Aorta (tissue), 5 donors: Measurements from ENCODE around the gene WWOX. TPM values are rescaled to one million over a fixed set of nuclear protein-coding genes. Genes with fewer than 3 reads are reported as not detected.
A peak's percentile ranks its signal among the peaks of the same experiment; 100 is the strongest.

ENCODE experiments used
- ATAC-seq: fragments of 200-7000 bp; cut with Tn5 transposase; one replicate; pipeline ENCODE4 v1.9.1; 2022; ENCODE audit warnings: moderate library complexity; ENCODE audit not compliant: low FRiP score
- DNase-seq, 2 donors: peaks; one replicate each; pipeline ENCODE4 v3.0.0-alpha.2; 2020
- H3K27ac ChIP-seq, 2 donors: one replicate each; pipeline ENCODE4 v1.5.1; 2013; ENCODE audit warnings: low read length in 2 of 2, mild to moderate bottlenecking in 2 of 2, moderate library complexity in 2 of 2, control low read depth in 1 of 2, inconsistent platforms in 1 of 2, low read depth in 1 of 2
- H3K27me3 ChIP-seq, 2 donors: one replicate each; pipeline ENCODE4 v1.6.1; 2013; ENCODE audit warnings: control low read depth in 1 of 2, low read length in 1 of 2, mild to moderate bottlenecking in 1 of 2, moderate library complexity in 1 of 2; ENCODE audit not compliant: insufficient read depth in 2 of 2, control insufficient read depth in 1 of 2
- H3K36me3 ChIP-seq, 2 donors: one replicate each; pipeline ENCODE4 v1.6.1; 2013; ENCODE audit warnings: control low read depth in 1 of 2, low read length in 1 of 2, mild to moderate bottlenecking in 1 of 2; ENCODE audit not compliant: insufficient read depth in 2 of 2, control insufficient read depth in 1 of 2
- H3K4me1 ChIP-seq, 2 donors: one replicate each; pipeline ENCODE4 v1.6.1; 2013; ENCODE audit warnings: low read length in 2 of 2, control low read depth in 1 of 2, mild to moderate bottlenecking in 1 of 2, moderate library complexity in 1 of 2; ENCODE audit not compliant: insufficient read depth in 2 of 2, control insufficient read depth in 1 of 2
- H3K4me3 ChIP-seq, 2 donors: one replicate each; pipeline ENCODE4 v1.5.1; 2013; ENCODE audit warnings: low read length in 2 of 2, control low read depth in 1 of 2, mild to moderate bottlenecking in 1 of 2
- H3K9me3 ChIP-seq: one replicate; pipeline ENCODE4 v1.6.1; 2013; ENCODE audit warnings: mild to moderate bottlenecking, low read length; ENCODE audit not compliant: control insufficient read depth
- WGBS, 2 donors: extraction: QIAGEN DNeasy Blood & Tissue Kit; methylation state at CpG; one replicate each; pipeline ENCODE4 v1.1.7; 2013; 5-methylcytosine and 5-hydroxymethylcytosine counted together
- intact Hi-C, 2 donors: fragments of 100-400 bp; cut with DNase I; formaldehyde crosslinking; loops; one replicate each; pipeline versions ENCODE4 v1.14.2 to v1.15.0; 2022
- polyA plus RNA-seq, 2 donors: library from polyadenylated mRNA; stranded (reverse); fragments of 200-250 nt; gene quantifications; one replicate each; pipeline ENCODE4 v1.2.3, GENCODE V29; 2013
- total RNA-seq, 2 donors: library from RNA; stranded (reverse); fragmentation: NEBNext Ultra II Directional; extraction: Animal tissue kit (Norgen Biotek cat#: 25700); gene quantifications; one replicate each; pipeline ENCODE4 v1.2.1, GENCODE V29; 2021
- donor health status: healthy with polysubstance abuse.
- donor health status: Bipolar disorder and iron deficiency.
- donor health status: DM: no; HTN: no; CAD: no.
- donor health status: DM: no; HTN: no; CAD: no.
- donor health status: DM: yes; HTN: yes; CAD: no.

The WWOX gene
- total and polyA plus RNA-seq, 4 donors, result 11.2 to 30.9 (median 14.6) TPM

DNA sequence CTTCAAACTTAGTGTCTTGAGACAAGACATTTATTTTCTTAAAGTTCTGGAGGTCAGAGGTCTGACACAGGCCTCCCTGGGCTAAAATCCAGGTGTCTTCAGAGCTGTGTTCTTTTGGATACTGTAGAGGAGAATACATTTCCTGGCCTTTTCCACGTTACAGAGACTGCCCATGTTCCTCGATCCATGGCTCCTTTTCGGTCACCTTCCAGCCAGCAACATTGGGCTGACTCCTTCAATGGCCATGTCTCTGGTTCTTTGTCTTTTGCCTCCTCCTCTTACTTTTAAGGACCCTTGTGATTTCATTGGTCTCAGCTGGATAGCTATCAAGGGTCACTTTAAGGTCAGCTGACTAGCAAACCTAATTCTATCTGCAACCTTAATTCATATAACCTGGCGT, 212.4 kb downstream of the WWOX start:
- 85 to 97% methylated on average over 4 of the region's 4 CpGs for WGBS, 2 donors
- ATAC-seq, result no peak
- no peaks in the 10 kb centered on the region for H3K4me1 ChIP-seq
- H3K9me3 ChIP-seq, result no peaks in the 10 kb centered on the region
- H3K27ac ChIP-seq, result no peak overlapping the region
- no peaks in the 10 kb centered on the region for H3K36me3 ChIP-seq
- no peaks in the 10 kb centered on the region for H3K27me3 ChIP-seq
- DNase-seq, result no peak
- no peak overlapping the region for H3K4me3 ChIP-seq
- intact Hi-C loops, result no loop called here

DNA sequence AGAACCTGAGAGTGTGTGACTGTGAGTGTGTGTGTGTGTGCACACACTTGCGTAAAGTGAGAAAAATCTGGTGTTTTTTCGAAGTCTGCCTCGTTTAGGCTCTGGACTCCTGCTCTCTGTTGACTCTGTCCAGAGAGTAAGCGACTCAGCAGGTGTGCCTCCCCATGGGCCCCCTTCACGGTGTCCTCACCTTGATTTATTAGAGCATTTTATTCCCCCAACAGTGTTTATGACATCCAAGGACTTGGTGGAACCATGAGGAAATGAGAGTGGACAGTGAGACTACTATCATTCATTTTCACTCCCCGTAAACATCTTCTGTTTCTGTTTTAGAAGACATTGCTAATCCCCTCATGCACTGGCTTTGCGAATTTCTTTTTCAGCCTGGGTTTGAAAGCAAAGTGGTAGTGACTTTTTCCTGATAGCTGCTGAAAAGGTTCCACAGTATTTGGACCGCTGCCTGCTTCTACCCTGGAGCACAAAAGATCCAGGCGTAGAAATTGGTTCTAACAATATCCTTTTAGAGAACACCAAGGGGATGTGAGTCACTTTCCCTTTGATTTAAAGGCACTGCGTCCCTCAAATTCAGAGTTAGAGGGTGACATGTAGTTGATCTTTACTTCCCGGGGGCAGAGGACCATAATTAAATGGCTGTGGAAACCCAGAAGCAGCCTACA, 218.2 kb downstream of the WWOX start:
- H3K4me1 ChIP-seq, result no peaks in the 10 kb centered on the region
- H3K4me3 ChIP-seq, result peak overlapping the region in 1 of 2 donors; percentile 32
- H3K9me3 ChIP-seq, result no peaks in the 10 kb centered on the region
- no peaks in the 10 kb centered on the region for H3K36me3 ChIP-seq
- DNase-seq (no peak), ATAC-seq (no peak)
- intact Hi-C loops, result no loop called here
- 42 to 44% methylated on average over 11 of the region's 11 CpGs for WGBS, 2 donors
- no peak overlapping the region for H3K27ac ChIP-seq
- H3K27me3 ChIP-seq, result no peaks in the 10 kb centered on the region

DNA sequence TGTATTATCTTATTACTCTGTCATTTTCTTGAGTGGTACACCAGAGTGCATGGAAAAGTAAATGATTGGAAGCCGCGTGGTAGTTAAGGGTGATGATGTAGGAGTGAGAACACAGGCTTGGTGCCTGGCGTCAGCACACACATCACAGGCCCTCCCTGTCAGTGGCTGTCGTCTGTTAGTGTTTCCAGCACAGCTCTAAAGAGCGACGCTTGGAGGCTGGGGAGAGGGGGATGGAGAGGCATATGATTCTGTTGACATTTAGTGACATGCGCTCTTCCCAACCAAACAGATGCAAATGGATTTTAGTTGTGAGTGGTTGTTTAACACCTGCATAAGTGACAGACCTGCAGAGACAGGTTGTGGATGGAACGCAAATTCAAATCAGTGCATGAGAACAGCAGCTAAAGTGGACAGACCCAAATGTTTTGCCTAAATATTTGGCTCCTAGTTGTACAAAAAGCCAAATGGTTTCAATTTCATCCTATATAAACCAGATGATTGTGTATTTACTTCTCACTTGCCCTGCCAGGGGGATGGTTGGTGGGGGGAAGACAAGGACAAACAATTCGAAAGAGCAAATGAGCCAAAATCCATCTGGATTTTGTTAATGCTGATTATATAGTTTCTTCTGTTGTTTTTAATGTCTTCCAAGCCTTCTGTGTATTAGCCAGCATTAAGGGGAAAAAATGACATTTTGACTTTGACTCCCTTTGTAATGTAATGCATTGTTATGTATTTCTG, 222.3 kb downstream of the WWOX start:
- Histone ChIP-seq H3K27ac (no peak overlapping the region), H3K4me1 (no peaks in the 10 kb centered on the region), H3K4me3 (no peak overlapping the region), H3K9me3 (no peaks in the 10 kb centered on the region), H3K36me3 (no peaks in the 10 kb centered on the region), H3K27me3 (no peaks in the 10 kb centered on the region)
- DNase-seq (no peak), ATAC-seq (no peak)
- intact Hi-C loops, result no loop called here
- 89 to 91% methylated on average over 9 of the region's 9 CpGs for WGBS, 2 donors

- ATAC-seq (no peak), DNase-seq (no peak)
- Histone ChIP-seq H3K27me3 (no peaks in the 10 kb centered on the region), H3K4me3 (no peak overlapping the region), H3K4me1 (no peaks in the 10 kb centered on the region), H3K27ac (no peak overlapping the region), H3K9me3 (no peaks in the 10 kb centered on the region), H3K36me3 (no peaks in the 10 kb centered on the region)
- 87 to 98% methylated on average over 7 of the region's 7 CpGs for WGBS, 2 donors
- intact Hi-C loops, result no loop called here
These were observed 223.9 kb downstream of the WWOX start for GRCh38 chr16:78323315-78323714.

DNA sequence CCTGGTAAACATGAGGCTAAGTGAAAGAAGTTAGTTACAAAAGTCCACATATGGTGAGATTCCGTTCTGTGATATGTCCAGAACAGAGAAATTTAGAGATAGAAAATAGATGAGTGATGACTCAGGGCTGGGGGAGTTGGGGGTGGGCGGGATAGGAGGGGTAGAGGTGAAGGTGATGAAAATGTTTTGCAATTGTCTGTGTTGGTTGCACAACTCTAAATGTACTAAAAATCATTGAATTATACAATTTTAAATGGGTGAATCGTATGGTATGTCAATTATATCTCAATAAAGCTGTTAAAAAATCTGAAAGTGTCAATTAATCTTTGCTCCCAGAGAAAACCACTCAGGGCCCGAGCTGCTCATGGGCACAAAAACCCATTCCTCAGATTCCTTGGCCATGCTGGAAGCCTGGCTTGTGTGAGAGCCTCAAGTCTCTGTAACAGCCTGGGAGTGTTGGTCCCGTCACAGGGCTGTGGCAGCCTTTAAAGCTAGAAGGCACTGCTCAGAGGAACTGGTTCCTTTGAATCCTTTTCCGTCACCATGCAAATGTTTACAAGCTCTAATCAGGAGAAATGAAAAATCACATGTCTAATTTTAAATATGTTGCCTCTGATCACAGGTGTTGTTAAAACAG, 225.3 kb downstream of the WWOX start:
- Histone ChIP-seq H3K9me3 (no peaks in the 10 kb centered on the region), H3K4me1 (no peaks in the 10 kb centered on the region), H3K36me3 (no peaks in the 10 kb centered on the region), H3K27me3 (no peaks in the 10 kb centered on the region), H3K4me3 (no peak overlapping the region), H3K27ac (no peak overlapping the region)
- 89% methylated on average over 6 of the region's 6 CpGs for WGBS, 2 donors
- ATAC-seq (no peak), DNase-seq (no peak)
- intact Hi-C loops, result no loop called here

- no peaks in the 10 kb centered on the region for H3K9me3 ChIP-seq
- no peaks in the 10 kb centered on the region for H3K36me3 ChIP-seq
- intact Hi-C loops, result no loop called here
- ATAC-seq (no peak), DNase-seq (no peak)
- WGBS, 2 donors, result 93 to 95% methylated on average over 6 of the region's 6 CpGs
- no peak overlapping the region for H3K4me3 ChIP-seq
- H3K4me1 ChIP-seq, result no peaks in the 10 kb centered on the region
- H3K27me3 ChIP-seq, result no peaks in the 10 kb centered on the region
- H3K27ac ChIP-seq, result no peak overlapping the region
These were observed 226.3 kb downstream of the WWOX start for GRCh38 chr16:78325468-78326352.

GRCh38 chr16:78326731-78327130, 227.3 kb downstream of the WWOX start:
- WGBS, 2 donors, result 95 to 96% methylated on average over 3 of the region's 3 CpGs
- Histone ChIP-seq H3K27ac (no peak overlapping the region), H3K4me1 (no peaks in the 10 kb centered on the region), H3K36me3 (no peaks in the 10 kb centered on the region), H3K27me3 (no peaks in the 10 kb centered on the region), H3K4me3 (no peak overlapping the region), H3K9me3 (no peaks in the 10 kb centered on the region)
- ATAC-seq (no peak), DNase-seq (no peak)
- intact Hi-C loops, result no loop called here

GRCh38 chr16:78331731-78332130, 232.3 kb downstream of the WWOX start:
- no peaks in the 10 kb centered on the region for H3K27me3 ChIP-seq
- 71 to 79% methylated on average over 4 of the region's 4 CpGs for WGBS, 2 donors
- intact Hi-C loops, result no loop called here

More at GRCh38 chr16:78331731-78332130, 232.3 kb downstream of the WWOX start:
- H3K4me3 ChIP-seq, result no peak overlapping the region
- no peaks in the 10 kb centered on the region for H3K4me1 ChIP-seq
- DNase-seq (no peak), ATAC-seq (no peak)
- no peaks in the 10 kb centered on the region for H3K9me3 ChIP-seq
- H3K27ac ChIP-seq, result no peak overlapping the region
- H3K36me3 ChIP-seq, result no peaks in the 10 kb centered on the region
